Subcutaneous preadipocyte (primary cell): Measurements from ENCODE around the gene SDR42E2. TPM values are rescaled to one million over a fixed set of nuclear protein-coding genes. Genes with fewer than 3 reads are reported as not detected.

Experiments used
- total RNA-seq: library from RNA; depleted of rRNA; stranded (reverse); fragments of >200 nt; gene quantifications from 2 replicates; pipeline ENCODE4 v1.2.3, GENCODE V29; 2012

The SDR42E2 gene
- total RNA-seq = under 0.01 TPM in 2 replicates

DNA sequence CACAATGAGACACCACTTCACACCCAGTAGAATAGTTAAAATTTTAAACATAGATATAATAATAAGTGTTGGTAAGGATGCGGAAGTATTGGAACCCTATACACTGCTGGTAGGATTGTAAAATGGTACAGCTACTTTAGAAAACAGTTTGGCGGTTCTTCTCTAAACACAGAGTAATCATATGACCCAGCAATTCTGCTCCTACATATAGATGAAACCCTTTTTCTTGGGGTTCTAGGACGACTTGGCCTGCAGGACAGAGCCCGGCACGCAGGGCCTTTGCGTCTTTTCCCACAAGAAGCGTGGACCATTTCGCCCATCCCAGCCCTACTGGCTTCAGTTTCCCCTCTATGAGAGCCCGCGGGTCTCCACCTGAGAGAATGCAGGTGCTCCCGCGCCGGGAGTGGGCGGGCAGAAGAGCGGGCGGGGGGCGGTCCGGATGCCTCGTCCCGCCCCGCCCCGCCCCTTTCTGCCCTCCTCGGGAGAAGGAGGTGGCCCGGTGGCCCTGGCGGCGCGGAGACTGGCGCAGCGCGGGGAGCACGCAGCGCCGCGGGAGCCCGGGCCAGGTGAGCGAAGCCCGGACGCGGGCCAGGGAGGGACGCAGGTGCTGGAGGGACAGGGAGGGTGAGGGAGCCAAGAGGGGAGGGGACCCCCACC, at the start of gene SDR42E2:
SDR42E2 (plus strand) TSS at position 508 of the 657 bp plus-strand sequence. CDS start 3,077 bp downstream, outside the sequence.

DNA sequence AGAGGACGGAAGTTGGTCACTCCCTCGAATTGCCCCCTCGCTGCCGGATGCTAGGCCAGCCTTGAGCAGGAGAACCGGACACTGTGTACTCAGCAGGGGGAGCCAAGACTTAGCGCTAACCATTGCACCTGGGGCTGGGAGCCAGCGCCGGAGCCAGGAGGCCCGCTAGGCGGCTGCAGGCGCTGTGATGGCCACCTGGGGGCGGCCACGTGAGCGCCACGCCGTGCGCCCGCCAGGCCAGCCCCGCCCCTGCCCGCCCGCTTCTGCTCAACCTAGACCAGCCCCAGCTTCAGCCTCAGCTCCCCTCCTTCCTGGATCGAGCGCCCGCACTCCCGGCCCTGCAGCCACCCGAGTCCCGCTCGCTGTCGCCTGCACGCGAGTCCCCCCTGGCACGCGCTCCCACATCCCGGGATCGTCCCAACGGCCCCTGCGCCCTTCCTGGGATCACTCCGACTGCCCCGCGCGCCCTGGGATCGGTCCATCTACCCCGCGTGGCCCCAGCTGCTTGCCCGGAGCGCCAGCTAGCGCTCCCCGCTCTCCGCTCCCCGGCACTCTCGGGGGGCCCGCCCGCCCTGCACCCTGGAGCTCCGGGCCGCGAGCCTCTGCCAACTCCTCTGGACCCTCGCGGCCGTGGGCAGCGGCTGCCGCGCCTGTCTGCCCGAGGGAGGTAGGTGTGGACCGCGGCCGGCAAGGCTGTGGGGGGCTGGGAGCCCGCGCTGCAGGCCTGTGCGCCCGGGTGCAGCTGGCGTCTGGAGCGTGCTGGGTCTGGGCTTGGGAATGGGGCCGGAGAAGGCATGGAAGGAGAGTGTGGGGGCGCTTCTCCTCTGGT, 43.9 kb downstream of the SDR42E2 start, which contains the start of gene EEF2K:
EEF2K (plus strand) TSS at position 266 of the 829 bp plus-strand sequence. CDS start 19,452 bp downstream, outside the sequence.

Other genes with a start within 250 kb of the SDR42E2 start
- gene UQCRC2, start 209.1 kb upstream of the SDR42E2 start, total RNA-seq = 151 and 170 TPM in 2 replicates
- gene PDZD9, start 161.4 kb upstream of the SDR42E2 start, total RNA-seq = not detected in 2 replicates
- gene MOSMO, start 154.4 kb upstream of the SDR42E2 start, total RNA-seq = 17.6 and 38.3 TPM in 2 replicates
- 0.20 and 0.37 TPM in 2 replicates for gene VWA3A, start 70.0 kb upstream of the SDR42E2 start, total RNA-seq
- gene EEF2K, start 43.8 kb downstream of the SDR42E2 start, total RNA-seq = 45.2 and 63.3 TPM in 2 replicates
- gene POLR3E, start 134.9 kb downstream of the SDR42E2 start, total RNA-seq = 19.5 and 36.2 TPM in 2 replicates
- 13.2 and 21.3 TPM in 2 replicates for gene CDR2, start 212.1 kb downstream of the SDR42E2 start, total RNA-seq